Measurements from ENCODE around the gene GRIN2A. TPM values are rescaled to one million over a fixed set of nuclear protein-coding genes. Genes with fewer than 3 reads are reported as not detected.

Gene GRIN2A
- total and polyA plus RNA-seq, 2 of the 8 experiments (the other 6 are each of a cell fraction or from before 2014, with no cell fraction given) = 0.18 to 1.8 TPM

- Histone ChIP-seq H3K23me2 (ENCODE audit: low read depth, low read length) (no peaks in the 10 kb centered on the region), H4K8ac (ENCODE audit: extremely low read depth, insufficient read depth, low read length) (no peak overlapping the region), H3K9me3 (ENCODE audit: insufficient read depth in 2 of 2, low read depth in 1 of 2, low read length in 1 of 2) (peaks cover 0 to 2% of the 10 kb centered on the region in 2 experiments; a peak in 1 of 4 replicates), H3K56ac (replicated peaks; ENCODE audit: insufficient read length, low read depth, low read length) (no peak overlapping the region), H3K9ac (replicated peaks in 1 of 4; ENCODE audit: extremely low read depth in 1 of 4, low read depth in 3 of 4, low read length in 3 of 4) (no peak overlapping the region), H4K91ac (replicated peaks; ENCODE audit: insufficient read length, low read length) (no peak overlapping the region), H3K18ac (ENCODE audit: extremely low read depth, low read length) (no peak overlapping the region), H3K79me2 (ENCODE audit: control insufficient read depth in 1 of 2, insufficient read depth in 2 of 2, low read length in 2 of 2) (no peaks in the 10 kb centered on the region), H2BK5ac (ENCODE audit: low read depth, low read length) (no peak overlapping the region), H2AK5ac (ENCODE audit: low read depth, low read length) (no peak overlapping the region), H3K79me1 (ENCODE audit: low read depth, low read length) (no peaks in the 10 kb centered on the region), H2BK20ac (ENCODE audit: low read length) (no peak overlapping the region), H2BK15ac (ENCODE audit: low read length) (no peak overlapping the region), H3K4me3 (ENCODE audit: extremely low read depth in 1 of 4, insufficient read depth in 2 of 4, low read depth in 3 of 4, low read length in 4 of 4) (no peak overlapping the region), H3K4me2 (ENCODE audit: insufficient read depth in 1 of 2, low read depth in 2 of 2, low read length in 2 of 2) (no peak overlapping the region), H3K23ac (ENCODE audit: insufficient read length) (no peak overlapping the region), H3K14ac (ENCODE audit: insufficient read length) (no peak overlapping the region), H2BK120ac (replicated peaks; ENCODE audit: low read depth, low read length) (no peak overlapping the region), H3K4me1 (replicated peaks in 1 of 4; ENCODE audit: control insufficient read depth in 3 of 4, insufficient read depth in 4 of 4, low read length in 3 of 4) (peaks cover 0 to 3% (median 1%) of the 10 kb centered on the region in 4 experiments; a peak in 3 of 7 replicates), H3K36me3 (ENCODE audit: control insufficient read depth in 2 of 4, insufficient read depth in 4 of 4, low read length in 3 of 4) (no peaks in the 10 kb centered on the region), H2AFZ (ENCODE audit: low read length) (no peak overlapping the region), H3K4ac (replicated peaks; ENCODE audit: insufficient read length, low read depth, low read length) (no peak overlapping the region), H2BK12ac (ENCODE audit: low read depth, low read length) (no peak overlapping the region), H3K27me3 (replicated peaks in 1 of 4; ENCODE audit: control insufficient read depth in 3 of 4, extremely low read depth in 1 of 4, insufficient read depth in 3 of 4, low read length in 3 of 4) (peaks cover 0 to 17% (median 4%) of the 10 kb centered on the region in 4 experiments; a peak in 3 of 7 replicates), H3K27ac (ENCODE audit: low read depth, low read length) (no peak overlapping the region), H4K5ac (ENCODE audit: insufficient read length, low read depth, low read length) (no peak overlapping the region), H4K20me1 (replicated peaks in 1 of 2; ENCODE audit: control insufficient read depth in 1 of 2, insufficient read depth in 2 of 2, low read length in 2 of 2) (no peaks in the 10 kb centered on the region)
- FAIRE-seq = no peak
- no peak for DNase-seq (ENCODE audit: low read depth in 1 of 2, low spot score in 2 of 2)
- WGBS, 2 experiments (ENCODE audit: extremely low coverage in 1 of 2, insufficient coverage in 1 of 2, insufficient read length in 1 of 2, insufficient replicate concordance in 2 of 2, low coverage in 1 of 2, low lambda C conversion rate in 2 of 2, missing lambda C conversion rate in 1 of 2) = 93% methylated on average over 2 of the region's 2 CpGs; no CpG with 5 or more reads in 1 of the 2 experiments
- POLR2A ChIA-PET (ENCODE audit: partially characterized antibody) = no interaction called here
- CTCF ChIA-PET (ENCODE audit: partially characterized antibody) = interaction anchor here (0.8 to 1.6 kb wide), 6 partner anchors 14 to 210 kb away, joined by 3 to 9 read pairs (median 6); no protein-coding TSS in a partner anchor
- TF ChIP-seq RAD21 (IDR thresholded peaks at IDR 0.05 in 1 of 2, conservative IDR thresholded peaks at IDR 0.05 in 1 of 2; ENCODE audit: low read depth in 2 of 2, low read length in 2 of 2) = no peak
- no peak for TF ChIP-seq BRCA1 (IDR thresholded peaks at IDR 0.05; ENCODE audit: low read depth, low read length)
Measured at GRCh38 chr16:9970244-9970643, 212.0 kb downstream of the GRIN2A start.
